H9 (cell line): ENCODE measurements around the gene HCRTR1. TPM values are rescaled to one million over a fixed set of nuclear protein-coding genes. Genes with fewer than 3 reads are reported as not detected.

Experiments used
- DNase-seq: peaks from one replicate; pipeline ENCODE4 v3.0.0-alpha.2; 2017
- H2AFZ ChIP-seq: one replicate; pipeline ENCODE4 v1.6.1; 2013; ENCODE audit warnings: mild to moderate bottlenecking, low read length, control low read depth, moderate library complexity
- H2AK5ac ChIP-seq: 2 replicates; pipeline ENCODE4 v1.6.1; 2013; ENCODE audit warnings: low read length, control low read depth, mixed read lengths; ENCODE audit not compliant: insufficient read length
- H2BK120ac ChIP-seq: one replicate; pipeline ENCODE4 v1.6.1; 2013; ENCODE audit warnings: low read depth, mild to moderate bottlenecking, low read length, control low read depth, inconsistent platforms; ENCODE audit not compliant: poor library complexity, severe bottlenecking
- H2BK12ac ChIP-seq: 2 replicates; pipeline ENCODE4 v1.6.1; 2013; ENCODE audit warnings: low read length, control low read depth, mixed read lengths, low read depth; ENCODE audit not compliant: insufficient read length
- H2BK15ac ChIP-seq: 2 replicates; pipeline ENCODE4 v1.6.1; 2013; ENCODE audit warnings: low read depth, low read length, control low read depth
- H2BK20ac ChIP-seq: one replicate; pipeline ENCODE4 v1.6.1; 2013; ENCODE audit warnings: low read depth, mild to moderate bottlenecking, low read length, control low read depth, inconsistent platforms; ENCODE audit not compliant: poor library complexity, severe bottlenecking
- H2BK5ac ChIP-seq: 2 replicates; pipeline ENCODE4 v1.6.1; 2013; ENCODE audit warnings: low read length, control low read depth, mixed read lengths; ENCODE audit not compliant: insufficient read length
- H3K14ac ChIP-seq: 2 replicates; pipeline ENCODE4 v1.6.1; 2013; ENCODE audit warnings: low read length, control low read depth; ENCODE audit not compliant: insufficient read depth
- H3K18ac ChIP-seq: 2 replicates; pipeline ENCODE4 v1.6.1; 2013; ENCODE audit warnings: low read depth, mild to moderate bottlenecking, mixed read lengths, low read length, control low read depth; ENCODE audit not compliant: insufficient read length
- H3K23ac ChIP-seq: 2 replicates; pipeline ENCODE4 v1.6.1; 2013; ENCODE audit warnings: low read length, control low read depth, mixed read lengths, low read depth; ENCODE audit not compliant: insufficient read length
- H3K23me2 ChIP-seq: 2 replicates; pipeline ENCODE4 v1.6.1; 2013; ENCODE audit warnings: low read depth, mild to moderate bottlenecking, mixed read lengths, low read length, control low read depth; ENCODE audit not compliant: insufficient read length, poor library complexity, severe bottlenecking
- H3K27ac ChIP-seq: 2 replicates; pipeline ENCODE4 v1.5.1; 2013; ENCODE audit warnings: low read length, control low read depth, mixed read lengths, low read depth; ENCODE audit not compliant: insufficient read length
- H3K27me3 ChIP-seq: 2 replicates; pipeline ENCODE4 v1.6.1; 2013; ENCODE audit warnings: low read length, control low read depth, inconsistent platforms; ENCODE audit not compliant: insufficient read depth
- H3K4ac ChIP-seq: 2 replicates; pipeline ENCODE4 v1.6.1; 2013; ENCODE audit warnings: low read depth, mild to moderate bottlenecking, control low read depth, inconsistent platforms, low read length, moderate library complexity
- H3K4me1 ChIP-seq: 2 replicates; pipeline ENCODE4 v1.6.1; 2013; ENCODE audit warnings: low read length, control low read depth, inconsistent platforms; ENCODE audit not compliant: insufficient read depth
- H3K4me2 ChIP-seq: 2 replicates; pipeline ENCODE4 v1.6.1; 2013; ENCODE audit warnings: low read length, control low read depth, mixed read lengths; ENCODE audit not compliant: insufficient read length, insufficient read depth
- H3K56ac ChIP-seq: 2 replicates; pipeline ENCODE4 v1.6.1; 2013; ENCODE audit warnings: low read depth, mild to moderate bottlenecking, mixed read lengths, low read length, control low read depth; ENCODE audit not compliant: insufficient read length
- H3K79me1 ChIP-seq: 2 replicates; pipeline ENCODE4 v1.6.1; 2013; ENCODE audit warnings: low read depth, mild to moderate bottlenecking, moderate library complexity, low read length, control low read depth, inconsistent platforms; ENCODE audit not compliant: insufficient read depth, poor library complexity, severe bottlenecking
- H3K79me2 ChIP-seq: 2 replicates; pipeline ENCODE4 v1.6.1; 2013; ENCODE audit warnings: low read length, control low read depth, inconsistent platforms; ENCODE audit not compliant: insufficient read depth
- H3K9ac ChIP-seq: 2 replicates; pipeline ENCODE4 v1.6.1; 2013; ENCODE audit warnings: low read length, control low read depth, mixed read lengths; ENCODE audit not compliant: insufficient read length; ENCODE audit errors: extremely low read depth
- H3K9me3 ChIP-seq: one replicate; pipeline ENCODE4 v1.6.1; 2013; ENCODE audit warnings: low read depth, low read length, inconsistent platforms; ENCODE audit not compliant: control insufficient read depth
- H3T11ph ChIP-seq: one replicate; pipeline ENCODE4 v1.6.1; 2013; ENCODE audit warnings: mild to moderate bottlenecking, low read length, control low read depth, inconsistent platforms
- H4K20me1 ChIP-seq: one replicate; pipeline ENCODE4 v1.6.1; 2013; ENCODE audit not compliant: control insufficient read depth, insufficient read length, insufficient read depth
- H4K5ac ChIP-seq: 2 replicates; pipeline ENCODE4 v1.6.1; 2013; ENCODE audit warnings: low read depth, mild to moderate bottlenecking, mixed read lengths, low read length, control low read depth; ENCODE audit not compliant: insufficient read length
- H4K8ac ChIP-seq: replicated peaks from 2 replicates; pipeline ENCODE4 v1.6.1; 2013; ENCODE audit warnings: low read length, control low read depth, mixed read lengths, low read depth; ENCODE audit not compliant: insufficient read length
- H4K91ac ChIP-seq: 2 replicates; pipeline ENCODE4 v1.6.1; 2013; ENCODE audit warnings: low read depth, mild to moderate bottlenecking, moderate library complexity, mixed read lengths, low read length, control low read depth; ENCODE audit not compliant: insufficient read length
- H3K27ac Mint-ChIP-seq, 3 experiments: 2 replicates in 2 of 3; 3 replicates in 1 of 3; pipeline ENCODE4 v1.8.0; 2020 to 2021; ENCODE audit warnings: mixed read lengths in 3 of 3, mild to moderate bottlenecking in 1 of 3, moderate library complexity in 1 of 3
- H3K27me3 Mint-ChIP-seq: 2 replicates; pipeline ENCODE4 v1.8.0; 2021; ENCODE audit warnings: low read depth, mild to moderate bottlenecking, moderate library complexity, mixed read lengths
- H3K36me3 Mint-ChIP-seq, 3 experiments: 2 replicates in 2 of 3; 3 replicates in 1 of 3; pipeline ENCODE4 v1.8.0; 2020 to 2021; ENCODE audit warnings: low read depth in 3 of 3, mixed read lengths in 3 of 3; ENCODE audit not compliant: insufficient read depth in 1 of 3
- H3K4me1 Mint-ChIP-seq, 2 experiments: 2 replicates each; pipeline ENCODE4 v1.8.0; 2020; ENCODE audit warnings: mixed read lengths in 2 of 2
- H3K4me3 Mint-ChIP-seq, 2 experiments: 2 replicates in 1 of 2; 3 replicates in 1 of 2; pipeline ENCODE4 v1.8.0; 2020 to 2021; ENCODE audit warnings: mild to moderate bottlenecking in 2 of 2, mixed read lengths in 2 of 2, moderate library complexity in 1 of 2
- H3K9me3 Mint-ChIP-seq, 2 experiments: 2 replicates in 1 of 2; 3 replicates in 1 of 2; pipeline ENCODE4 v1.8.0; 2020; ENCODE audit warnings: mild to moderate bottlenecking in 2 of 2, mixed read lengths in 2 of 2, moderate library complexity in 1 of 2
- CTCF ChIP-seq: fragments of 200-600 bp; sonication (generic); conservative IDR thresholded peaks from 3 replicates; pipeline ENCODE4 v1.8.0; 2021; ENCODE audit warnings: antibody characterized with exemption, mild to moderate bottlenecking
- WGBS: extraction: QIAGEN DNeasy Blood & Tissue Kit; methylation state at CpG from one replicate; pipeline ENCODE4 v1.1.7; 2013; ENCODE audit warnings: missing lambda C conversion rate, low lambda C conversion rate, mixed read lengths; ENCODE audit not compliant: insufficient read length; ENCODE audit errors: extremely low coverage; 5-methylcytosine and 5-hydroxymethylcytosine counted together
- total RNA-seq: library from RNA; stranded (reverse); gene quantifications from 2 replicates; pipeline ENCODE4 v1.2.1, GENCODE V29; 2021

Gene HCRTR1
- total RNA-seq, 1 experiment from 2014 or later, result not detected

- Histone ChIP-seq H2BK12ac (no peak overlapping the region), H3K14ac (no peak overlapping the region), H3K79me1 (no peaks in the 10 kb centered on the region), H4K8ac (no peak overlapping the region), H3K9ac (no peak overlapping the region), H4K20me1 (peaks cover 2% of the 10 kb centered on the region), H3K18ac (no peak overlapping the region), H3K56ac (no peak overlapping the region), H2BK15ac (no peak overlapping the region), H3K27me3 (peaks cover 11% of the 10 kb centered on the region; the same call in 1 of the 2 replicates), H3K27ac (no peak overlapping the region), H3K4me2 (no peak overlapping the region), H3T11ph (no peak overlapping the region), H2AK5ac (no peak overlapping the region), H2BK20ac (no peak overlapping the region), H4K91ac (no peak overlapping the region), H3K23ac (no peak overlapping the region), H3K23me2 (peaks cover 5% of the 10 kb centered on the region), H3K79me2 (no peaks in the 10 kb centered on the region), H3K4me1 (no peaks in the 10 kb centered on the region), H3K9me3 (no peaks in the 10 kb centered on the region), H2BK5ac (no peak overlapping the region), H2AFZ (no peak overlapping the region), H2BK120ac (no peak overlapping the region), H4K5ac (no peak overlapping the region), H3K4ac (no peak overlapping the region)
- Mint-ChIP-seq H3K9me3 (no peaks in the 10 kb centered on the region), H3K27ac (no peak overlapping the region), H3K36me3 (no peaks in the 10 kb centered on the region), H3K4me1 (peaks cover 5 to 12% of the 10 kb centered on the region in 2 experiments; a peak in 3 of 4 replicates), H3K4me3 (no peak overlapping the region), H3K27me3 (peaks cover 32% of the 10 kb centered on the region)
- no peak for DNase-seq
- no peak for TF ChIP-seq CTCF
- WGBS, result no CpG with 5 or more reads among the region's 20 CpGs
These were observed 3.4 kb downstream of the HCRTR1 start for GRCh38 chr1:31620631-31621497.
